Measurements from ENCODE around the gene PRDM2. TPM values are rescaled to one million over a fixed set of nuclear protein-coding genes. Genes with fewer than 3 reads are reported as not detected.

PRDM2 gene
- polyA plus RNA-seq, 1 of the 3 experiments (the other 2 are of a cell fraction), result 7.2 TPM

DNA sequence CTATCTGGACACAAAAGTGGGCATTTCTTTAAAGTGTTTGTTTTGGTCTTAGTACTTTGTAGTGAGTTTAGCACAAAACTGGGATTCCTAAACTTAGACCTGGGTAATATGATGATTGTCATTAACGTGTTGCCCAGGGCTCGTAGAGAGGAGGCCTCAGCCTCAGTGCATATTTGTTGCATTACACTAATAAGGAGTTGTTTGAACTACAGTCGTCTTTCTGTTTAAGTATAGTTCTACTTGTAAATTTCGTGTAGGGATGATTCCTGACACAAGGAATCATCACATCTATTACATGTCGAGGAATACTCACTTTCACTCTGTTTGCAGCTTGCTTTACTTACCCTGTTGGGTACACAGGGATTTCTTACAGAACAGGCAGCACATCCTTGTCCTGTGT is 85.0 kb downstream of the PRDM2 start:
- TF ChIP-seq JUND (IDR thresholded peaks at IDR 0.05) (no peak), EP300 (IDR thresholded peaks at IDR 0.05; ENCODE audit: borderline replicate concordance in 1 of 2, low read depth in 1 of 2, low read length in 1 of 2) (no peak), SIN3A (IDR thresholded peaks at IDR 0.05; ENCODE audit: borderline replicate concordance, low read depth, low read length) (no peak), GATA2 (CRISPR knock-in tag; IDR thresholded peaks at IDR 0.05) (no peak), RFX5 (IDR thresholded peaks at IDR 0.05; ENCODE audit: low read length) (no peak), FOXM1 (IDR thresholded peaks at IDR 0.05; ENCODE audit: low read depth) (no peak), TEAD4 (IDR thresholded peaks at IDR 0.05; ENCODE audit: borderline replicate concordance, insufficient read depth) (no peak), ZBTB33 (IDR thresholded peaks at IDR 0.05; ENCODE audit: borderline replicate concordance, low read depth) (no peak), RAD21 (IDR thresholded peaks at IDR 0.05; ENCODE audit: low read length) (no peak), EZH2phosphoT487 (IDR thresholded peaks at IDR 0.05; ENCODE audit: borderline replicate concordance, low read depth) (no peak), ELF1 (IDR thresholded peaks at IDR 0.05) (no peak)
- TF ChIP-seq, protein P1, sequence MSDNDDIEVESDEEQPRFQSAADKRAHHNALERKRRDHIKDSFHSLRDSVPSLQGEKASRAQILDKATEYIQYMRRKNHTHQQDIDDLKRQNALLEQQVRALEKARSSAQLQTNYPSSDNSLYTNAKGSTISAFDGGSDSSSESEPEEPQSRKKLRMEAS (IDR thresholded peaks at IDR 0.05; ENCODE audit: low read depth), result no peak
- TF ChIP-seq, protein P2, sequence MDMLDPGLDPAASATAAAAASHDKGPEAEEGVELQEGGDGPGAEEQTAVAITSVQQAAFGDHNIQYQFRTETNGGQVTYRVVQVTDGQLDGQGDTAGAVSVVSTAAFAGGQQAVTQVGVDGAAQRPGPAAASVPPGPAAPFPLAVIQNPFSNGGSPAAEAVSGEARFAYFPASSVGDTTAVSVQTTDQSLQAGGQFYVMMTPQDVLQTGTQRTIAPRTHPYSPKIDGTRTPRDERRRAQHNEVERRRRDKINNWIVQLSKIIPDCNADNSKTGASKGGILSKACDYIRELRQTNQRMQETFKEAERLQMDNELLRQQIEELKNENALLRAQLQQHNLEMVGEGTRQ (IDR thresholded peaks at IDR 0.05; ENCODE audit: borderline replicate concordance, low read depth, low read length), result no peak
- DNase-seq, result no peak
- Histone ChIP-seq H3K36me3 (replicated peaks in 1 of 2; ENCODE audit: control insufficient read depth in 1 of 2, insufficient read depth in 2 of 2, low read length in 1 of 2) (peaks cover 41 to 53% of the 10 kb centered on the region in 2 experiments), H3K4me1 (ENCODE audit: control insufficient read depth in 1 of 2, insufficient read depth in 2 of 2, low read depth in 1 of 2, low read length in 1 of 2) (peaks cover 2 to 3% of the 10 kb centered on the region in 2 experiments; a peak in 2 of 4 replicates), H3F3A (replicated peaks; ENCODE audit: insufficient read depth) (peaks cover 3% of the 10 kb centered on the region), H3K27me3 (ENCODE audit: insufficient read depth) (no peaks in the 10 kb centered on the region), H3K9ac (no peak overlapping the region), H3K4me2 (no peak overlapping the region), H4K20me1 (ENCODE audit: insufficient read depth) (peaks cover 73% of the 10 kb centered on the region), H3K9me3 (no peaks in the 10 kb centered on the region), H2AFZ (ENCODE audit: low read depth) (no peak overlapping the region), H3K9me2 (no peaks in the 10 kb centered on the region), H3K79me2 (ENCODE audit: insufficient read depth) (peaks cover 84% of the 10 kb centered on the region), H3K27ac (ENCODE audit: low read depth in 2 of 2, low read length in 1 of 2) (no peak overlapping the region), H3K4me3 (ENCODE audit: low read depth in 2 of 2, low read length in 1 of 2) (no peak overlapping the region)
- WGBS (ENCODE audit: low lambda C conversion rate), result 90% methylated on average over 4 of the region's 5 CpGs
- POLR2A ChIA-PET, result no interaction called here
- CTCF ChIA-PET, result interaction anchor here (0.7 kb wide), 1 partner anchor 1308 kb away, joined by 3 read pairs; no protein-coding TSS in a partner anchor

GRCh38 chr1:13786541-13786940 is 86.6 kb downstream of the PRDM2 start:
- DNase-seq, result no peak
- H3K4me2 ChIP-seq, result no peak overlapping the region
- H2AFZ ChIP-seq (ENCODE audit: low read depth), result no peak overlapping the region
- H3K79me2 ChIP-seq (ENCODE audit: insufficient read depth), result peaks cover 84% of the 10 kb centered on the region
- H3K4me3 ChIP-seq (ENCODE audit: low read depth in 2 of 2, low read length in 1 of 2), result no peak overlapping the region
- no peaks in the 10 kb centered on the region for H3K9me2 ChIP-seq
- CTCF ChIA-PET, result interaction anchor here (1.6 kb wide), 1 partner anchor 9 kb away, joined by 3 read pairs; no protein-coding TSS in a partner anchor
- peaks cover 58% of the 10 kb centered on the region for H4K20me1 ChIP-seq (ENCODE audit: insufficient read depth)
- H3F3A ChIP-seq (replicated peaks; ENCODE audit: insufficient read depth), result no peaks in the 10 kb centered on the region
- H3K36me3 ChIP-seq (replicated peaks in 1 of 2; ENCODE audit: control insufficient read depth in 1 of 2, insufficient read depth in 2 of 2, low read length in 1 of 2), result peaks cover 31 to 44% of the 10 kb centered on the region in 2 experiments
- H3K27ac ChIP-seq (ENCODE audit: low read depth in 2 of 2, low read length in 1 of 2), result no peak overlapping the region; a peak in 1 of 4 replicates
- no peak overlapping the region for H3K9ac ChIP-seq
- 97% methylated on average over 6 of the region's 10 CpGs for WGBS (ENCODE audit: low lambda C conversion rate)
- H3K9me3 ChIP-seq, result no peaks in the 10 kb centered on the region
- no peaks in the 10 kb centered on the region for H3K27me3 ChIP-seq (ENCODE audit: insufficient read depth)
- POLR2A ChIA-PET, result no interaction called here
- H3K4me1 ChIP-seq (ENCODE audit: control insufficient read depth in 1 of 2, insufficient read depth in 2 of 2, low read depth in 1 of 2, low read length in 1 of 2), result peaks cover 0 to 2% of the 10 kb centered on the region in 2 experiments; a peak in 1 of 4 replicates
- TF ChIP-seq EP300 (IDR thresholded peaks at IDR 0.05; ENCODE audit: borderline replicate concordance in 1 of 2, low read depth in 1 of 2, low read length in 1 of 2) (no peak), RCOR1 (IDR thresholded peaks at IDR 0.05; ENCODE audit: low read length) (no peak), RXRA (IDR thresholded peaks at IDR 0.05; ENCODE audit: borderline replicate concordance, low read depth) (no peak), GABPA (IDR thresholded peaks at IDR 0.05; ENCODE audit: low read depth) (no peak), POLR2AphosphoS5 (IDR thresholded peaks at IDR 0.05; ENCODE audit: low read depth, low read length) (no peak), FOSL2 (IDR thresholded peaks at IDR 0.05; ENCODE audit: borderline replicate concordance, low read depth) (no peak), MXI1 (IDR thresholded peaks at IDR 0.05; ENCODE audit: low read depth, low read length) (no peak), IRF3 (IDR thresholded peaks at IDR 0.05; ENCODE audit: low read depth, low read length) (no peak), FOXM1 (IDR thresholded peaks at IDR 0.05; ENCODE audit: low read depth) (no peak), SIN3A (IDR thresholded peaks at IDR 0.05; ENCODE audit: borderline replicate concordance, low read depth, low read length) (no peak), PBX3 (IDR thresholded peaks at IDR 0.05) (no peak)
- TF ChIP-seq, protein P3, sequence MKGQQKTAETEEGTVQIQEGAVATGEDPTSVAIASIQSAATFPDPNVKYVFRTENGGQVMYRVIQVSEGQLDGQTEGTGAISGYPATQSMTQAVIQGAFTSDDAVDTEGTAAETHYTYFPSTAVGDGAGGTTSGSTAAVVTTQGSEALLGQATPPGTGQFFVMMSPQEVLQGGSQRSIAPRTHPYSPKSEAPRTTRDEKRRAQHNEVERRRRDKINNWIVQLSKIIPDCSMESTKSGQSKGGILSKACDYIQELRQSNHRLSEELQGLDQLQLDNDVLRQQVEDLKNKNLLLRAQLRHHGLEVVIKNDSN (IDR thresholded peaks at IDR 0.05; ENCODE audit: borderline replicate concordance, low read depth), result no peak
- TF ChIP-seq, protein P1 (IDR thresholded peaks at IDR 0.05; ENCODE audit: low read depth), result no peak
